Thyroid gland (tissue), 4 donors: Measurements from ENCODE around the gene KRT1.

ENCODE experiments used
- CTCF ChIP-seq, 6 experiments: fragments of 200-600 bp in 3 of 6; fragments of 450-650 bp in 3 of 6; sonication (generic) in 3 of 6; IDR thresholded peaks; one replicate each; pipeline ENCODE4 v1.5.1; 2016 to 2019; ENCODE audit warnings: antibody characterized with exemption in 6 of 6, mild to moderate bottlenecking in 2 of 6, inconsistent platforms in 1 of 6, moderate library complexity in 1 of 6
- POLR2A ChIP-seq, 2 donors: fragments of 450-650 bp; IDR thresholded peaks; one replicate each; pipeline ENCODE4 v1.6.1; 2017; ENCODE audit warnings: antibody characterized with exemption in 2 of 2, mild to moderate bottlenecking in 2 of 2, moderate library complexity in 1 of 2

DNA sequence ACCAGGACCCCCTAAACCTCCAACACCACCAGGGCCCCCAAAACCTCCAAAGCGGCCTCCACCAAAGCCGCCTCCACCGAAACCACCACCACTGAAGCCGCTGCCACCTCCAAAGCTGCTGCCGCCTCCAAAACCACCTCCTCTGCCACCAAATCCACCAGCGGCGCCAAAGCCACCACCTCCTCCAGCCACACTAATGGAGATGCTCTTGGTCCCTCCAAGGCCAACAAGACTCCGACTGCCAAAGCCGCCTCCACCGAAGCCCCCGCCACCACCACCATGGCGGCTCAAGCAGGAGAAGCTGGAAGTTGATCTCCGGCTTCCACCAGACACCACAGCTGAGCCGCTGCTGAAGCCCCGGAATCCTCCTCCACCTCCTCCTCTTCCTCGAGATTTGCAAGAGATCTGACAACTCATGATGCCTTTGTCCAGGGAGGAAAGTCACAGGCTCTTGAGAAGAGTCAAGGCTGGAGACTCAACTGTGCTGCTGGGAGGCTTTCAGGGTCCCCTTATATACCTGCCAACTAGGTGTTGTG lies 28.4 kb downstream of the KRT1 start, which contains the start of gene KRT2:
- no peak for TF ChIP-seq CTCF (IDR thresholded peaks at IDR 0.05)
- TF ChIP-seq POLR2A (IDR thresholded peaks at IDR 0.05) = no peak
